ENCODE measurements around the gene ZNF202.

Gene ZNF202

DNA sequence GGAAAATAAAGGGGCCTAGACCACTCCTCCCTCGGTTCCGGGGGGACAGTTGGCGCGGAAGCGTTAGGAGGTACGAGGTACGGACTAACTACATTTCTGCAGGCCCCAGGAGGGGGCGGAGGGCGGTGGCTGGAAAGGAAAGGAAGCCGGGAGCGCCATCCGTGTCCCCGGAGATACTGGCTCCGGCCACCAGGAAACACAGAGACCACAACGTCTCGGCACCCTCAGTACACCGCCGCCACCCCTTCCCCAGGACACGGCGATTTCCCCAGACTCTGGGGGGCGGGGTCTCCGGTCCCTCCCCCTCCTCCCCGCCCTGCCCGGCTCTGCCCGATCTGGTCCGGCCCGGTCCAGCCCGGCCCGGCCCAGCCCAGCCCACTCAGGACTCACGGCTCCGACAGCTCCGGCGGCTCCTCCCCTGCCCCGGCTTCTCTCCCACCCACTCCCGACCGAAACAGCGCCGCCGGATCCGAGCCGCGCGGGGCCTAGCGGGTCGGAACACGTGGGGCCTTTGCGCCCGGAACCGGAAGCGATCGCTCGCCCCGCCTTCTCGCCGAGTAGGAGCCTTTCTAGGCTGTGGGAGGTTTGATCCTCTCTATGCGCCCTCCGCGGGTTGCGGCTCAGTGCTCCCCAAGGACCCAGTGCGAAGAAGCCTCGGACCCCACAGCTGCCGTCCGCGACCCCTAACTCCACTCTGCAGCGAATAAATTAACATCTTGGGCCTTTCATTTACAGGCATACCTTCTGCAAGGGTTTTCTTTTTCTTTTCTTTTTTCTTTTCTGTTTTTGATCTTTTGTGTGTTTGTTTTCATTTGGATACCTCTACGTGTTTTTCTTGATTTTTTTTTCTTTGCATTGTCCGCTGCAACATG, at the start of gene ZNF202:
TSS of gene ZNF202 (minus strand) at position 502 of the 872 bp plus-strand sequence. CDS start 10,772 bp downstream, outside the sequence.
- peak within 1 kb of the TSS; percentile 100 for H2AFZ ChIP-seq (ENCODE audit: low read length)
- H3K36me3 ChIP-seq (ENCODE audit: insufficient read depth, low read length) = peaks cover 34% of the 10 kb centered on the region
- H3K4me2 ChIP-seq (ENCODE audit: low read length) = peak within 1 kb of the TSS; percentile 99
- no peaks in the 10 kb centered on the region for H3K9me3 ChIP-seq (ENCODE audit: low read length)
- H3K4me3 ChIP-seq (ENCODE audit: low read depth, low read length, poor library complexity, severe bottlenecking) = peak within 1 kb of the TSS; percentile 73
- peaks cover 20% of the 10 kb centered on the region for H3K4me1 ChIP-seq (ENCODE audit: insufficient read depth, low read length, severe bottlenecking)
- H3K79me2 ChIP-seq (ENCODE audit: insufficient read depth, low read length) = peaks cover 8% of the 10 kb centered on the region; the same call in 1 of the 2 replicates
- H3K27me3 ChIP-seq (ENCODE audit: insufficient read depth, low read length) = no peaks in the 10 kb centered on the region
- TF ChIP-seq CTCF (IDR thresholded peaks at IDR 0.05; ENCODE audit: low read length) = no peak
- H3K27ac ChIP-seq (ENCODE audit: low read depth, low read length, poor library complexity, severe bottlenecking) = no peak within 1 kb of the TSS
- peak within 1 kb of the TSS; percentile 83 for H3K9ac ChIP-seq (ENCODE audit: low read length)
- no peaks in the 10 kb centered on the region for H3F3A ChIP-seq (ENCODE audit: insufficient read depth, low read length)
- H4K20me1 ChIP-seq (ENCODE audit: insufficient read depth, low read length) = no peaks in the 10 kb centered on the region
- H3K9me2 ChIP-seq (ENCODE audit: low read depth, low read length) = no peaks in the 10 kb centered on the region

DNA sequence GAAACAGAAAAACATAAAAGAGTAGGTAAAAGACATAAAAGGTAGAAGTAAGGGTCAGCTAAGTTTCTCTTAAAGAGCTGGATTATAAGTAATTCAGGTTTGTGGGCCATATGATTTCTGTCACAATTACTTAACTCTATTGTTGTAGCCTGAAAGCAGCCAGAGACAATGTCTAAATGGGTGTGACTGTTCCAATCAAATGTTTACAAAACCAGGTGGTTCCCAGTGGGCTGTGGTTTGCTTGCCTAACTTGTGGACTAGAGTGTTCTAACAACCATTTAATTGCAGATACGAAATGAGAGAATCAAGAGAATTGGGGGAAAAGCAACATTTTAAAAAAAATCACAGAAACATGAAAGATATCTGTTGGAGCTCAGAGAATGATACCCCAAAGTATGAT, 42.1 kb upstream of the ZNF202 start:
- Histone ChIP-seq H2AFZ (ENCODE audit: low read length) (no peak overlapping the region), H3F3A (ENCODE audit: insufficient read depth, low read length) (no peaks in the 10 kb centered on the region), H3K4me2 (ENCODE audit: low read length) (no peak overlapping the region), H3K9ac (ENCODE audit: low read length) (no peak overlapping the region), H3K79me2 (ENCODE audit: insufficient read depth, low read length) (no peaks in the 10 kb centered on the region), H3K27ac (ENCODE audit: low read depth, low read length, poor library complexity, severe bottlenecking) (no peak overlapping the region), H3K4me1 (ENCODE audit: insufficient read depth, low read length, severe bottlenecking) (no peaks in the 10 kb centered on the region), H3K4me3 (ENCODE audit: low read depth, low read length, poor library complexity, severe bottlenecking) (no peak overlapping the region), H3K9me2 (ENCODE audit: low read depth, low read length) (no peaks in the 10 kb centered on the region), H3K27me3 (ENCODE audit: insufficient read depth, low read length) (no peaks in the 10 kb centered on the region), H4K20me1 (ENCODE audit: insufficient read depth, low read length) (no peaks in the 10 kb centered on the region), H3K36me3 (ENCODE audit: insufficient read depth, low read length) (no peaks in the 10 kb centered on the region), H3K9me3 (ENCODE audit: low read length) (no peaks in the 10 kb centered on the region)
- TF ChIP-seq EZH2 (IDR thresholded peaks at IDR 0.05; ENCODE audit: borderline replicate concordance, low read length) (no peak), CTCF (IDR thresholded peaks at IDR 0.05; ENCODE audit: low read length) (no peak)

- Histone ChIP-seq H3K4me3 (ENCODE audit: low read depth, low read length, poor library complexity, severe bottlenecking) (no peak overlapping the region), H3K9me2 (ENCODE audit: low read depth, low read length) (no peaks in the 10 kb centered on the region), H3K9ac (ENCODE audit: low read length) (no peak overlapping the region), H3K79me2 (ENCODE audit: insufficient read depth, low read length) (no peaks in the 10 kb centered on the region), H3K27ac (ENCODE audit: low read depth, low read length, poor library complexity, severe bottlenecking) (no peak overlapping the region), H2AFZ (ENCODE audit: low read length) (no peak overlapping the region), H3F3A (ENCODE audit: insufficient read depth, low read length) (no peaks in the 10 kb centered on the region), H3K9me3 (ENCODE audit: low read length) (no peaks in the 10 kb centered on the region), H3K36me3 (ENCODE audit: insufficient read depth, low read length) (no peaks in the 10 kb centered on the region), H4K20me1 (ENCODE audit: insufficient read depth, low read length) (no peaks in the 10 kb centered on the region), H3K4me1 (ENCODE audit: insufficient read depth, low read length, severe bottlenecking) (no peaks in the 10 kb centered on the region), H3K27me3 (ENCODE audit: insufficient read depth, low read length) (no peaks in the 10 kb centered on the region), H3K4me2 (ENCODE audit: low read length) (no peak overlapping the region)
- TF ChIP-seq CTCF (IDR thresholded peaks at IDR 0.05; ENCODE audit: low read length) (no peak), EZH2 (IDR thresholded peaks at IDR 0.05; ENCODE audit: borderline replicate concordance, low read length) (no peak)
Measured at GRCh38 chr11:123778511-123778910, 37.1 kb upstream of the ZNF202 start.
